Activated effector memory CD4-positive, alpha-beta T cell treated with Interleukin-2 at 50 U/mL for 16 hours (primary cell): Measurements from ENCODE around the gene COL5A1.
"Not testable (repeated sequence)": the region's sequence is repeated elsewhere in the genome, so short reads cannot be mapped to it uniquely, and the experiment has no call there.

Experiments
- DNase-seq: peaks from one replicate; pipeline ENCODE4 v3.0.0-alpha.2; 2020

COL5A1 gene

GRCh38 chr9:134693641-134694367 is 52.2 kb downstream of the COL5A1 start:
- DNase-seq: no peak

- DNase-seq: no peak
These were observed 52.7 kb downstream of the COL5A1 start for GRCh38 chr9:134694368-134694665.

GRCh38 chr9:134694714-134695113 is 53.1 kb downstream of the COL5A1 start:
- no peak for DNase-seq

- no peak for DNase-seq
These were observed 53.5 kb downstream of the COL5A1 start for GRCh38 chr9:134695144-134695543.

- DNase-seq: no peak
These were observed 54.8 kb downstream of the COL5A1 start for GRCh38 chr9:134696433-134696832.

- no peak for DNase-seq
These were observed 56.5 kb downstream of the COL5A1 start for GRCh38 chr9:134698111-134698510.

- DNase-seq: no peak
These were observed 57.2 kb downstream of the COL5A1 start for GRCh38 chr9:134698587-134699342.

GRCh38 chr9:134699343-134699740 is 57.7 kb downstream of the COL5A1 start:
- DNase-seq: no peak

GRCh38 chr9:134700636-134701350 is 59.2 kb downstream of the COL5A1 start:
- no peak for DNase-seq

GRCh38 chr9:134701581-134702259 is 60.1 kb downstream of the COL5A1 start:
- no peak for DNase-seq

GRCh38 chr9:134702291-134702690 is 60.7 kb downstream of the COL5A1 start:
- no peak for DNase-seq

GRCh38 chr9:134703730-134704114 is 62.1 kb downstream of the COL5A1 start:
- DNase-seq: not testable (repeated sequence)

GRCh38 chr9:134704498-134704897 is 62.9 kb downstream of the COL5A1 start:
- no peak for DNase-seq

GRCh38 chr9:134705786-134706185 is 64.2 kb downstream of the COL5A1 start:
- DNase-seq: no peak

GRCh38 chr9:134706522-134706921 is 64.9 kb downstream of the COL5A1 start:
- no peak for DNase-seq

- no peak for DNase-seq
These were observed 65.6 kb downstream of the COL5A1 start for GRCh38 chr9:134707031-134707680.

GRCh38 chr9:134707731-134708671 is 66.4 kb downstream of the COL5A1 start:
- DNase-seq: no peak

GRCh38 chr9:134708672-134709038 is 67.1 kb downstream of the COL5A1 start:
- DNase-seq: no peak

- DNase-seq: no peak
These were observed 68.1 kb downstream of the COL5A1 start for GRCh38 chr9:134709512-134710270.

GRCh38 chr9:134710271-134710540 is 68.6 kb downstream of the COL5A1 start:
- no peak for DNase-seq

GRCh38 chr9:134710901-134711300 is 69.3 kb downstream of the COL5A1 start:
- DNase-seq: no peak
